ENCODE results near the gene TESK2. TPM values are rescaled to one million over a fixed set of nuclear protein-coding genes. Genes with fewer than 3 reads are reported as not detected.

TESK2 gene
- total and polyA plus RNA-seq, 2 of the 8 experiments (the other 6 are each of a cell fraction or from before 2014, with no cell fraction given) = 10.8 to 12.6 TPM

- DNase-seq (ENCODE audit: low read depth in 1 of 2, low spot score in 2 of 2) = no peak
- Histone ChIP-seq H2BK15ac (ENCODE audit: low read length) (no peak overlapping the region), H3K79me2 (ENCODE audit: control insufficient read depth in 1 of 2, insufficient read depth in 2 of 2, low read length in 2 of 2) (no peaks in the 10 kb centered on the region), H4K91ac (replicated peaks; ENCODE audit: insufficient read length, low read length) (no peak overlapping the region), H2BK12ac (ENCODE audit: low read depth, low read length) (no peak overlapping the region), H3K23ac (ENCODE audit: insufficient read length) (no peak overlapping the region), H4K5ac (ENCODE audit: insufficient read length, low read depth, low read length) (no peak overlapping the region), H2BK20ac (ENCODE audit: low read length) (no peak overlapping the region), H3K14ac (ENCODE audit: insufficient read length) (no peak overlapping the region), H3K4me2 (ENCODE audit: insufficient read depth in 1 of 2, low read depth in 2 of 2, low read length in 2 of 2) (no peak overlapping the region), H3K23me2 (ENCODE audit: low read depth, low read length) (peaks cover 2% of the 10 kb centered on the region; the same call in 1 of the 2 replicates), H3K79me1 (ENCODE audit: low read depth, low read length) (no peaks in the 10 kb centered on the region), H3K4me3 (ENCODE audit: extremely low read depth in 1 of 4, insufficient read depth in 2 of 4, low read depth in 3 of 4, low read length in 4 of 4) (no peak overlapping the region), H3K9me3 (ENCODE audit: insufficient read depth in 2 of 2, low read depth in 1 of 2, low read length in 1 of 2) (no peaks in the 10 kb centered on the region), H4K20me1 (replicated peaks in 1 of 2; ENCODE audit: control insufficient read depth in 1 of 2, insufficient read depth in 2 of 2, low read length in 2 of 2) (no peaks in the 10 kb centered on the region), H3K18ac (ENCODE audit: extremely low read depth, low read length) (no peak overlapping the region), H2BK120ac (replicated peaks; ENCODE audit: low read depth, low read length) (no peak overlapping the region), H3K56ac (replicated peaks; ENCODE audit: insufficient read length, low read depth, low read length) (no peak overlapping the region), H2BK5ac (ENCODE audit: low read depth, low read length) (no peak overlapping the region), H3K27me3 (replicated peaks in 1 of 4; ENCODE audit: control insufficient read depth in 3 of 4, extremely low read depth in 1 of 4, insufficient read depth in 3 of 4, low read length in 3 of 4) (no peaks in the 10 kb centered on the region), H3K27ac (ENCODE audit: low read depth, low read length) (no peak overlapping the region), H3K4ac (replicated peaks; ENCODE audit: insufficient read length, low read depth, low read length) (no peak overlapping the region), H3K36me3 (ENCODE audit: control insufficient read depth in 2 of 4, insufficient read depth in 4 of 4, low read length in 3 of 4) (no peaks in the 10 kb centered on the region), H2AFZ (ENCODE audit: low read length) (no peak overlapping the region), H4K8ac (ENCODE audit: extremely low read depth, insufficient read depth, low read length) (no peak overlapping the region), H3K4me1 (replicated peaks in 1 of 4; ENCODE audit: control insufficient read depth in 3 of 4, insufficient read depth in 4 of 4, low read length in 3 of 4) (no peaks in the 10 kb centered on the region), H2AK5ac (ENCODE audit: low read depth, low read length) (no peak overlapping the region), H3K9ac (replicated peaks in 1 of 4; ENCODE audit: extremely low read depth in 1 of 4, low read depth in 3 of 4, low read length in 3 of 4) (no peak overlapping the region)
- ChIA-PET CTCF (ENCODE audit: partially characterized antibody) (interaction anchor here (0.8 to 1.9 kb wide), 6 partner anchors 8 to 80 kb away, joined by 3 to 9 read pairs (median 4); no protein-coding TSS in a partner anchor), POLR2A (ENCODE audit: partially characterized antibody) (no interaction called here)
- WGBS, 2 experiments (ENCODE audit: extremely low coverage in 1 of 2, insufficient coverage in 1 of 2, insufficient read length in 1 of 2, insufficient replicate concordance in 2 of 2, low coverage in 1 of 2, low lambda C conversion rate in 2 of 2, missing lambda C conversion rate in 1 of 2) = 80% methylated on average over 2 of the region's 2 CpGs; no CpG with 5 or more reads in 1 of the 2 experiments
- FAIRE-seq = no peak
- no peak for TF ChIP-seq BRCA1 (IDR thresholded peaks at IDR 0.05; ENCODE audit: low read depth, low read length)
- no peak for TF ChIP-seq USF2 (IDR thresholded peaks at IDR 0.05; ENCODE audit: low read length)
- no peak for TF ChIP-seq KDM4A (IDR thresholded peaks at IDR 0.05; ENCODE audit: low read depth, low read length, severe bottlenecking)
- TF ChIP-seq PHF8 (conservative IDR thresholded peaks at IDR 0.05; ENCODE audit: low read depth, low read length) = no peak
- no peak for TF ChIP-seq KDM1A (IDR thresholded peaks at IDR 0.05; ENCODE audit: borderline replicate concordance, low read length)
- no peak for TF ChIP-seq HDAC6 (IDR thresholded peaks at IDR 0.05; ENCODE audit: low read depth, low read length)
- TF ChIP-seq BCL11A (IDR thresholded peaks at IDR 0.05; ENCODE audit: low read depth in 2 of 2, low read length in 2 of 2) = no peak
- TF ChIP-seq SP4 (IDR thresholded peaks at IDR 0.05; ENCODE audit: low read length) = no peak
- TF ChIP-seq MAFK (IDR thresholded peaks at IDR 0.05; ENCODE audit: low read depth, low read length) = no peak
- no peak for TF ChIP-seq POLR2AphosphoS5 (IDR thresholded peaks at IDR 0.05; ENCODE audit: low read depth, low read length)
- TF ChIP-seq ZNF274 (IDR thresholded peaks at IDR 0.05; ENCODE audit: borderline replicate concordance, extremely low read depth, low read length) = no peak
- TF ChIP-seq YY1 (IDR thresholded peaks at IDR 0.05; ENCODE audit: low read depth, low read length) = no peak
- TF ChIP-seq NRF1 (IDR thresholded peaks at IDR 0.05; ENCODE audit: low read depth, low read length) = no peak
- TF ChIP-seq TCF12 (IDR thresholded peaks at IDR 0.05; ENCODE audit: low read depth, low read length) = no peak
Observed at GRCh38 chr1:45412899-45413298, 78.1 kb downstream of the TESK2 start.
